ENCODE data around the gene SP140. TPM values are rescaled to one million over a fixed set of nuclear protein-coding genes. Genes with fewer than 3 reads are reported as not detected.

The SP140 gene
- total RNA-seq, 1 donor from 2014 or later, result 0.06 TPM

DNA sequence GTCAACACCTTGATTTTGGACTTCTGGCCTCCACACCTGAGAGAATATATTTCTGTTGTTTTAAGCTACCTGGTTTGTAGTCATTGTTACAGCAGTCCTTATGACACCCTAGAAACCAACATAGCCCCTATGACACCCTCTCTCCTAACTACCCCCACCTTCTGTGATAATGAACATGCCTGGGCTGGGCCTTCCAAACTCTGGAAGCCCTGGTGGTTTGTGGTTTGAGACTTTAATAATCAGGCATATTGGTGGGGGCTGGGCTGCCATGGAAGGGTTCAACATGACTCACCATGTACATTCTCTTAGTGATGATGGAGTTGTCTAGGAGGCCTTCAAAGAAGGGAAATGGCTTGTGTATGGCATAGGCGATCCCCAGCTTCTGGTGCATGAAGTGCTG is 9.0 kb upstream of the SP140 start:
- Mint-ChIP-seq H3K4me3 (no peak overlapping the region), H3K27me3 (ENCODE audit: insufficient read depth, low read depth) (peaks cover 3% of the 10 kb centered on the region), H3K27ac (no peak overlapping the region), H3K36me3 (no peaks in the 10 kb centered on the region), H3K4me1 (peaks cover 10% of the 10 kb centered on the region), H3K9me3 (no peaks in the 10 kb centered on the region)
- Histone ChIP-seq H4K20me1 (ENCODE audit: low read depth) (no peaks in the 10 kb centered on the region), H3K36me3 (no peaks in the 10 kb centered on the region), H3K4me3 (no peak overlapping the region), H3K79me2 (ENCODE audit: low read depth) (no peaks in the 10 kb centered on the region), H2AFZ (replicated peaks) (no peak overlapping the region), H3K27ac (no peak overlapping the region), H3K27me3 (no peaks in the 10 kb centered on the region), H3K4me1 (peaks cover 9% of the 10 kb centered on the region), H3K9me3 (ENCODE audit: low read depth) (no peaks in the 10 kb centered on the region), H3F3A (ENCODE audit: low read depth) (no peaks in the 10 kb centered on the region), H3K9ac (no peak overlapping the region), H3K4me2 (no peak overlapping the region)
- DNase-seq (ENCODE audit: low spot score), result no peak
- TF ChIP-seq, protein P1, sequence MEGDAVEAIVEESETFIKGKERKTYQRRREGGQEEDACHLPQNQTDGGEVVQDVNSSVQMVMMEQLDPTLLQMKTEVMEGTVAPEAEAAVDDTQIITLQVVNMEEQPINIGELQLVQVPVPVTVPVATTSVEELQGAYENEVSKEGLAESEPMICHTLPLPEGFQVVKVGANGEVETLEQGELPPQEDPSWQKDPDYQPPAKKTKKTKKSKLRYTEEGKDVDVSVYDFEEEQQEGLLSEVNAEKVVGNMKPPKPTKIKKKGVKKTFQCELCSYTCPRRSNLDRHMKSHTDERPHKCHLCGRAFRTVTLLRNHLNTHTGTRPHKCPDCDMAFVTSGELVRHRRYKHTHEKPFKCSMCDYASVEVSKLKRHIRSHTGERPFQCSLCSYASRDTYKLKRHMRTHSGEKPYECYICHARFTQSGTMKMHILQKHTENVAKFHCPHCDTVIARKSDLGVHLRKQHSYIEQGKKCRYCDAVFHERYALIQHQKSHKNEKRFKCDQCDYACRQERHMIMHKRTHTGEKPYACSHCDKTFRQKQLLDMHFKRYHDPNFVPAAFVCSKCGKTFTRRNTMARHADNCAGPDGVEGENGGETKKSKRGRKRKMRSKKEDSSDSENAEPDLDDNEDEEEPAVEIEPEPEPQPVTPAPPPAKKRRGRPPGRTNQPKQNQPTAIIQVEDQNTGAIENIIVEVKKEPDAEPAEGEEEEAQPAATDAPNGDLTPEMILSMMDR (IDR thresholded peaks at IDR 0.05), result no peak
- TF ChIP-seq EZH2phosphoT487 (IDR thresholded peaks at IDR 0.05) (no peak), EZH2 (IDR thresholded peaks at IDR 0.05) (no peak)

DNA sequence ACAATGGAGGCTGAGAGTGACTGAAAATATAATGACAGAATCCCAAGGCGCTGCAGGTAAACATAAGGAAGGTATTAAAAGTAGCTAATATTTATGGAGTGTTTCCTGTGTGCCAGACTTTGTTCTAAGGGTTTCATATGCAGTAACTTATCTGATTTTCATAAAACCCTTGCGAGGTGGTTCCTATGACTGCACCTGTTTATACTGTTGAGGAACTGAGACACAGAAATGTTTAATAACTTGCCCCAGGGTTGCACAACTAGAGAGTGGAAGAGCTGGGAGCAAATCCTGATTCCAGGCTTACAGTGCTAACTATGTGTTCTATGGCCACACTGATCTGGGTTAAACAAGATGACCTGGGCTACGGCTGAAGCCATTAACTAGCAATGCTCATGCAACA is 8.1 kb upstream of the SP140 start:
- no peak for TF ChIP-seq EZH2phosphoT487 (IDR thresholded peaks at IDR 0.05)
- no peak for TF ChIP-seq EZH2 (IDR thresholded peaks at IDR 0.05)
- TF ChIP-seq, protein P1 (IDR thresholded peaks at IDR 0.05), result no peak
- no peaks in the 10 kb centered on the region for H3K79me2 ChIP-seq (ENCODE audit: low read depth)
- DNase-seq (ENCODE audit: low spot score), result no peak
- H3K4me3 ChIP-seq, result no peak overlapping the region
- H3K27me3 Mint-ChIP-seq (ENCODE audit: insufficient read depth, low read depth), result peaks cover 3% of the 10 kb centered on the region
- H2AFZ ChIP-seq (replicated peaks), result no peak overlapping the region
- no peaks in the 10 kb centered on the region for H3K36me3 ChIP-seq
- no peak overlapping the region for H3K27ac ChIP-seq
- H3K9me3 ChIP-seq (ENCODE audit: low read depth), result no peaks in the 10 kb centered on the region
- no peaks in the 10 kb centered on the region for H3K9me3 Mint-ChIP-seq
- no peaks in the 10 kb centered on the region for H3F3A ChIP-seq (ENCODE audit: low read depth)
- H3K4me3 Mint-ChIP-seq, result no peak overlapping the region
- no peaks in the 10 kb centered on the region for H3K27me3 ChIP-seq
- H3K4me1 ChIP-seq, result peaks cover 9% of the 10 kb centered on the region
- H3K27ac Mint-ChIP-seq, result no peak overlapping the region
- H3K9ac ChIP-seq, result no peak overlapping the region
- H3K4me2 ChIP-seq, result no peak overlapping the region
- no peaks in the 10 kb centered on the region for H3K36me3 Mint-ChIP-seq
- H3K4me1 Mint-ChIP-seq, result peaks cover 10% of the 10 kb centered on the region
- no peaks in the 10 kb centered on the region for H4K20me1 ChIP-seq (ENCODE audit: low read depth)

DNA sequence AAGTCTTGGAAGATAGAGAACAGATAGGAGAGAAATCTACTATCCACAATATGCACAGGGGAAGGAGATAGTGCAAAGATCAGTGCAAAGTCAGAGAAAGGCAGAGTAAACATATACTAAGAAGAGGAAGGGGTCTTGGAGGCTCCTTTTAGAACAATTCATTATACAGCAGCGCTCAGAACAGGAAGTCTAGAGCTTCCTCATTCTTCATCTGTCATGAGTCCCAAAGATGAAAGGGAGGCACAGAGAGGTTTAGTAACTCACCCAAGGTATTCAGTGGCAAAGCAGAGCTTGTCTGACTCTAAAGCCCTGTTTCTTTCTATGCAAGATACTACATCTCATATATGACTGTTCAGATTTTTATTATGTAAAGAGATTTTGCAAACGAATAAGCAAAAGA is 7.1 kb upstream of the SP140 start:
- H3K79me2 ChIP-seq (ENCODE audit: low read depth), result no peaks in the 10 kb centered on the region
- peaks cover 10% of the 10 kb centered on the region for H3K4me1 Mint-ChIP-seq
- H4K20me1 ChIP-seq (ENCODE audit: low read depth), result no peaks in the 10 kb centered on the region
- no peaks in the 10 kb centered on the region for H3K36me3 ChIP-seq
- H3K4me1 ChIP-seq, result peaks cover 9% of the 10 kb centered on the region
- H3K27ac ChIP-seq, result no peak overlapping the region
- H3F3A ChIP-seq (ENCODE audit: low read depth), result no peaks in the 10 kb centered on the region
- H3K9me3 Mint-ChIP-seq, result no peaks in the 10 kb centered on the region
- DNase-seq (ENCODE audit: low spot score), result no peak
- TF ChIP-seq, protein P1 (IDR thresholded peaks at IDR 0.05), result no peak
- TF ChIP-seq EZH2 (IDR thresholded peaks at IDR 0.05), result no peak
- no peak for TF ChIP-seq EZH2phosphoT487 (IDR thresholded peaks at IDR 0.05)
- H2AFZ ChIP-seq (replicated peaks), result no peak overlapping the region
- no peak overlapping the region for H3K4me3 ChIP-seq
- H3K27me3 Mint-ChIP-seq (ENCODE audit: insufficient read depth, low read depth), result peaks cover 2% of the 10 kb centered on the region
- no peak overlapping the region for H3K4me3 Mint-ChIP-seq
- no peaks in the 10 kb centered on the region for H3K27me3 ChIP-seq
- H3K4me2 ChIP-seq, result no peak overlapping the region
- H3K9me3 ChIP-seq (ENCODE audit: low read depth), result no peaks in the 10 kb centered on the region
- H3K27ac Mint-ChIP-seq, result no peak overlapping the region
- H3K9ac ChIP-seq, result no peak overlapping the region
- H3K36me3 Mint-ChIP-seq, result no peaks in the 10 kb centered on the region

Data from neural progenitor cell (in vitro differentiated cells).